NCI-H2029 (cell line): ENCODE measurements around the gene MOK.
"Not testable (repeated sequence)": the region's sequence is repeated elsewhere in the genome, so short reads cannot be mapped to it uniquely, and the experiment has no call there.

ENCODE experiments used
- DNase-seq: peaks from one replicate; lab custom pipeline; 2025; lab: John Stamatoyannopoulos, UW

Gene MOK

GRCh38 chr14:102246071-102246470, 58.9 kb downstream of the MOK start:
- DNase-seq, result no peak

GRCh38 chr14:102243795-102244194, 61.2 kb downstream of the MOK start:
- not testable (repeated sequence) for DNase-seq

- DNase-seq, result no peak
Measured at GRCh38 chr14:102241147-102241546, 63.8 kb downstream of the MOK start.

- DNase-seq, result not testable (repeated sequence)
Measured at GRCh38 chr14:102240481-102240880, 64.5 kb downstream of the MOK start.

- DNase-seq, result no peak
Measured at GRCh38 chr14:102239231-102239630, 65.7 kb downstream of the MOK start.

- no peak for DNase-seq
Measured at GRCh38 chr14:102238766-102239165, 66.2 kb downstream of the MOK start.

- DNase-seq, result no peak
Measured at GRCh38 chr14:102238131-102238530, 66.8 kb downstream of the MOK start.

- no peak for DNase-seq
Measured at GRCh38 chr14:102236026-102236425, 68.9 kb downstream of the MOK start.

- DNase-seq, result peak; percentile 8
Measured at GRCh38 chr14:102235275-102235897, 69.6 kb downstream of the MOK start.

- no peak for DNase-seq
Measured at GRCh38 chr14:102234331-102235264, 70.4 kb downstream of the MOK start.

GRCh38 chr14:102233081-102233480, 71.9 kb downstream of the MOK start:
- no peak for DNase-seq

- DNase-seq, result no peak
Measured at GRCh38 chr14:102232348-102232625, 72.7 kb downstream of the MOK start.

- no peak for DNase-seq
Measured at GRCh38 chr14:102231476-102232347, 73.3 kb downstream of the MOK start.

GRCh38 chr14:102230481-102231210, 74.3 kb downstream of the MOK start:
- DNase-seq, result no peak

GRCh38 chr14:102229739-102230092, 75.2 kb downstream of the MOK start:
- DNase-seq, result no peak

- DNase-seq, result no peak
Measured at GRCh38 chr14:102229071-102229738, 75.8 kb downstream of the MOK start.

GRCh38 chr14:102227184-102227964, 77.6 kb downstream of the MOK start:
- DNase-seq, result no peak

GRCh38 chr14:102226356-102227125, 78.4 kb downstream of the MOK start:
- no peak for DNase-seq

- no peak for DNase-seq
Measured at GRCh38 chr14:102225936-102226335, 79.0 kb downstream of the MOK start.

- no peak for DNase-seq
Measured at GRCh38 chr14:102225386-102225785, 79.6 kb downstream of the MOK start.
